Umbilical cord (tissue), 2 donors: ENCODE data around the gene CTF1. TPM values are rescaled to one million over a fixed set of nuclear protein-coding genes. Genes with fewer than 3 reads are reported as not detected.
"Not testable (repeated sequence)": the region's sequence is repeated elsewhere in the genome, so short reads cannot be mapped to it uniquely, and the experiment has no call there.

Source experiments
- DNase-seq: peaks from one replicate; pipeline ENCODE4 v3.0.0-alpha.2; 2015; ENCODE audit warnings: low spot score
- total RNA-seq: library from RNA; depleted of rRNA; stranded (reverse); fragments of >200 nt; gene quantifications from one replicate; pipeline ENCODE4 v1.2.3, GENCODE V29; 2014; ENCODE audit warnings: low replicate concordance; ENCODE audit not compliant: insufficient read depth

The CTF1 gene
- total RNA-seq, 1 donor from 2014 or later = 2.6 TPM

- no peak for DNase-seq
These were observed 33.8 kb downstream of the CTF1 start for GRCh38 chr16:30930160-30930571.

- no peak for DNase-seq
These were observed 34.7 kb downstream of the CTF1 start for GRCh38 chr16:30931068-30931650.

GRCh38 chr16:30934827-30935557 is 38.6 kb downstream of the CTF1 start:
- DNase-seq = no peak

- DNase-seq = no peak
These were observed 41.3 kb downstream of the CTF1 start for GRCh38 chr16:30937692-30938091.

GRCh38 chr16:30939571-30939970 is 43.2 kb downstream of the CTF1 start:
- not testable (repeated sequence) for DNase-seq

GRCh38 chr16:30941600-30942425 is 45.4 kb downstream of the CTF1 start:
- peak; percentile 66 for DNase-seq

- DNase-seq = no peak
These were observed 46.0 kb downstream of the CTF1 start for GRCh38 chr16:30942426-30942806.

GRCh38 chr16:30944352-30944751 is 47.9 kb downstream of the CTF1 start:
- no peak for DNase-seq

GRCh38 chr16:30946671-30947540 is 50.5 kb downstream of the CTF1 start:
- DNase-seq = no peak

- DNase-seq = no peak
These were observed 51.1 kb downstream of the CTF1 start for GRCh38 chr16:30947541-30947858.

- DNase-seq = peak; percentile 100
These were observed 51.6 kb downstream of the CTF1 start for GRCh38 chr16:30947859-30948666.

- DNase-seq = peak; percentile 88
These were observed 52.5 kb downstream of the CTF1 start, which contains the start of gene ORAI3 for GRCh38 chr16:30948667-30949649. Gene ORAI3 (plus strand): TSS chr16:30949068. CDS start chr16:30949290, 222 bp downstream.

GRCh38 chr16:30949650-30950515 is 53.5 kb downstream of the CTF1 start:
- peak; percentile 85 for DNase-seq

GRCh38 chr16:30950516-30951065 is 54.2 kb downstream of the CTF1 start:
- DNase-seq = no peak

GRCh38 chr16:30951193-30951592 is 54.8 kb downstream of the CTF1 start:
- DNase-seq = no peak

GRCh38 chr16:30951750-30952149 is 55.3 kb downstream of the CTF1 start:
- peak; percentile 77 for DNase-seq

GRCh38 chr16:30953111-30953510 is 56.7 kb downstream of the CTF1 start:
- DNase-seq = no peak
